ENCODE measurements around the gene SCGB1A1.

DNA sequence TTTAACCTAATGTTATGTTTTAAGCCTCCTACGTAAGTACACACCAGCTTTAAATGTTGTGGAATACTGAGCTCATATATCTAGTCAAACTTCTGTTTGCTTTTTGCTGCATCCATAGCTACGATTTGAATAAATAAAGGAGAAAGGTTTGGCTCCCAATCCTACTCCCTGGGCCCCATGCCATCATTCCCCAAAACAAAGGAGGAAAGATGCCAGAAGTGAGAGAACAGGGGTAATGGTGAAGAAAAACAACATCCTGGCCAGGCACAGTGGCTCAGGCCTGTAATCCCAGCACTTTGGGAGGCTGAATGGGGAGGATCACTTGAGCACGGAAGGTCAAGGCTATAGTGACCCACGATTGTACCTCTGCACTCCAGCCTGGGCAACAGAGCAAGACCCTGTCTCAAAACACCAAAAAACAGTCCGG is 26.5 kb downstream of the SCGB1A1 start:
- no peak for TF ChIP-seq CTCF (IDR thresholded peaks at IDR 0.05)
- TF ChIP-seq POLR2A (IDR thresholded peaks at IDR 0.05), result no peak

Measured in breast epithelium (tissue), 3 donors.